ENCODE data around the gene APOO.

Gene APOO

GRCh38 chrX:23844502-23845138 is 63.1 kb downstream of the APOO start:
- no peak overlapping the region for H3K9ac ChIP-seq (ENCODE audit: low read length)
- WGBS (ENCODE audit: extremely low coverage, insufficient coverage, low lambda C conversion rate): no CpG with 5 or more reads among the region's 7 CpGs
- H3K56ac ChIP-seq (ENCODE audit: low read length): no peak overlapping the region

DNA sequence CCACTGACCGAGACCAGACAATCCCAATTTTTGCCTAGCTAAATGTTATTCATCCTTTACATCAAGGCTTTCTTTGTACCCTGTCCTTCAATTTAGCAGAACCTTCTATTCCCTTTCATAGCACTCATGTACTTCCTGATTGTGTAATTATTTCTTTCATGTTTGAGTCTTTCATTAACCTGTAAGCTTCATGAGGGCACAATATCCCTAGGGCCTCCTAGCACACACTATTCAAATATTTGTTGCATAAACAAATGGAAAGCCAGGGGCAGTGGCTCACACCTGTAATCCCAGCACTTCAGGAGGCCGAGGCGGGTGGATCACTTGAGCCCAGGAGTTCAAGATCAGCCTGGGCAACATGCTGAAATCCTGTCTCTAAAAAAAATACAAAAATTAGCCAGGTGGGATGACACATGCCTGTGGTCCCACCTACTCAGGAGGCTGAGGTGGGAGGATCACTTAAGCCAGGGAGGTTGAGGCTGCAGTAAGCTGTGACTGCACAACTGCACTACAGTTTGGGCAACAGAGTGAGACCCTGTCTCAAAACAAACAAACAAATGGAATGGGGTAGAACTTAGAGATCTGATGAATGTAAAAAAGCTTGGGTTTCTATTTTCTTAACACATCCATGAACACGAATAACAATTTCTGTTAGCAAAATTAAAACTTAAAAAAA is 65.8 kb downstream of the APOO start:
- no CpG with 5 or more reads among the region's 4 CpGs for whole genome bisulfite sequencing (ENCODE audit: extremely low coverage, insufficient coverage, low lambda C conversion rate)
- no peak for DNase-seq
- H3K27ac ChIP-seq (ENCODE audit: low read depth, low read length): no peak overlapping the region

More at GRCh38 chrX:23844502-23845138, 63.1 kb downstream of the APOO start:
- Histone ChIP-seq H3K27me3 (ENCODE audit: insufficient read depth, low read length, poor library complexity) (no peaks in the 10 kb centered on the region), H3K4me2 (ENCODE audit: low read length) (no peak overlapping the region), H2BK120ac (ENCODE audit: low read depth, low read length) (no peak overlapping the region), H4K8ac (ENCODE audit: low read depth, low read length) (no peak overlapping the region), H3K36me3 (ENCODE audit: control insufficient read depth, insufficient read depth, low read length) (no peaks in the 10 kb centered on the region), H3K18ac (ENCODE audit: low read length) (no peak overlapping the region), H3K23ac (ENCODE audit: low read length) (no peak overlapping the region), H3K4ac (ENCODE audit: low read depth, low read length) (no peak overlapping the region), H2BK15ac (replicated peaks; ENCODE audit: low read depth) (no peak overlapping the region), H3K79me1 (ENCODE audit: low read length) (no peaks in the 10 kb centered on the region), H4K5ac (ENCODE audit: low read length) (no peak overlapping the region), H3K4me1 (ENCODE audit: control insufficient read depth, low read depth, low read length) (no peaks in the 10 kb centered on the region), H2AK5ac (ENCODE audit: low read length) (no peak overlapping the region), H3K79me2 (ENCODE audit: control insufficient read depth, insufficient read depth, low read length) (no peaks in the 10 kb centered on the region), H2BK5ac (ENCODE audit: low read length) (no peak overlapping the region), H3K4me3 (ENCODE audit: low read length) (no peak overlapping the region), H3K27ac (ENCODE audit: low read depth, low read length) (no peak overlapping the region)
- DNase-seq: peak; percentile 23

DNA sequence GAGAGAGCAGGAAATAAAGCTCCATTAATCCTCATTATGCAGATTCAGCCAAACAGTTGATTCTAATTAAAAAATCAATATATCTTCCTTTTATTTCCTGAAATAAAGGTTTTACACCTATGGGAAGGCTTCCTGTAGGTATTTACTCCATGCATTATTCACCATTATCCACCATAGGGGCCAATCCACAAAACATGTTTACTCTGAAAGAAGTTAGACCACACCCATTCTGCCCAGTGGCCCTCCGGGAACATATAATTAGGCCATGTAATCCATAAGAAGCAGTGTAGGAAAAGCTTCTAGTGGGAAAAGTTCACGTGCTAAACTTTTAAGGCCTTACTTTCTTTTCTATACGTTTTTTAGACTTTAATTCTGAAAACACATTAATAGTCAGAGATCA is 67.1 kb downstream of the APOO start:
- H2AK5ac ChIP-seq (ENCODE audit: low read length): no peak overlapping the region
- H3K79me1 ChIP-seq (ENCODE audit: low read length): no peaks in the 10 kb centered on the region
- H3K27me3 ChIP-seq (ENCODE audit: insufficient read depth, low read length, poor library complexity): no peaks in the 10 kb centered on the region
- no CpG with 5 or more reads among the region's 3 CpGs for WGBS (ENCODE audit: extremely low coverage, insufficient coverage, low lambda C conversion rate)
- no peaks in the 10 kb centered on the region for H3K79me2 ChIP-seq (ENCODE audit: control insufficient read depth, insufficient read depth, low read length)
- H3K36me3 ChIP-seq (ENCODE audit: control insufficient read depth, insufficient read depth, low read length): no peaks in the 10 kb centered on the region
- no peak overlapping the region for H3K4me2 ChIP-seq (ENCODE audit: low read length)
- peak; percentile 21 for DNase-seq
- H3K4ac ChIP-seq (ENCODE audit: low read depth, low read length): no peak overlapping the region
- H3K56ac ChIP-seq (ENCODE audit: low read length): no peak overlapping the region
- no peak overlapping the region for H3K18ac ChIP-seq (ENCODE audit: low read length)
- H3K4me1 ChIP-seq (ENCODE audit: control insufficient read depth, low read depth, low read length): no peaks in the 10 kb centered on the region
- H4K8ac ChIP-seq (ENCODE audit: low read depth, low read length): no peak overlapping the region
- no peak overlapping the region for H3K9ac ChIP-seq (ENCODE audit: low read length)
- no peak overlapping the region for H2BK15ac ChIP-seq (replicated peaks; ENCODE audit: low read depth)
- no peak overlapping the region for H3K23ac ChIP-seq (ENCODE audit: low read length)
- H4K5ac ChIP-seq (ENCODE audit: low read length): no peak overlapping the region
- no peak overlapping the region for H3K27ac ChIP-seq (ENCODE audit: low read depth, low read length)
- H2BK5ac ChIP-seq (ENCODE audit: low read length): no peak overlapping the region
- H3K4me3 ChIP-seq (ENCODE audit: low read length): no peak overlapping the region
- no peak overlapping the region for H2BK120ac ChIP-seq (ENCODE audit: low read depth, low read length)

More for the DNA sequence above, 65.8 kb downstream of the APOO start:
- no peaks in the 10 kb centered on the region for H3K36me3 ChIP-seq (ENCODE audit: control insufficient read depth, insufficient read depth, low read length)
- no peak overlapping the region for H2AK5ac ChIP-seq (ENCODE audit: low read length)
- no peaks in the 10 kb centered on the region for H3K27me3 ChIP-seq (ENCODE audit: insufficient read depth, low read length, poor library complexity)
- H3K18ac ChIP-seq (ENCODE audit: low read length): no peak overlapping the region
- no peak overlapping the region for H3K4ac ChIP-seq (ENCODE audit: low read depth, low read length)
- H3K4me3 ChIP-seq (ENCODE audit: low read length): no peak overlapping the region
- no peak overlapping the region for H2BK120ac ChIP-seq (ENCODE audit: low read depth, low read length)
- H4K8ac ChIP-seq (ENCODE audit: low read depth, low read length): no peak overlapping the region
- H3K4me1 ChIP-seq (ENCODE audit: control insufficient read depth, low read depth, low read length): no peaks in the 10 kb centered on the region
- H3K23ac ChIP-seq (ENCODE audit: low read length): no peak overlapping the region
- H3K79me2 ChIP-seq (ENCODE audit: control insufficient read depth, insufficient read depth, low read length): no peaks in the 10 kb centered on the region
- no peak overlapping the region for H4K5ac ChIP-seq (ENCODE audit: low read length)
- H3K9ac ChIP-seq (ENCODE audit: low read length): no peak overlapping the region
- no peak overlapping the region for H2BK15ac ChIP-seq (replicated peaks; ENCODE audit: low read depth)
- H3K56ac ChIP-seq (ENCODE audit: low read length): no peak overlapping the region
- H3K79me1 ChIP-seq (ENCODE audit: low read length): no peaks in the 10 kb centered on the region
- no peak overlapping the region for H3K4me2 ChIP-seq (ENCODE audit: low read length)
- H2BK5ac ChIP-seq (ENCODE audit: low read length): no peak overlapping the region

GRCh38 chrX:23838953-23839352 is 68.8 kb downstream of the APOO start:
- H3K4ac ChIP-seq (ENCODE audit: low read depth, low read length): no peak overlapping the region
- DNase-seq: no peak
- WGBS (ENCODE audit: extremely low coverage, insufficient coverage, low lambda C conversion rate): no CpG with 5 or more reads among the region's 1 CpG

DNA sequence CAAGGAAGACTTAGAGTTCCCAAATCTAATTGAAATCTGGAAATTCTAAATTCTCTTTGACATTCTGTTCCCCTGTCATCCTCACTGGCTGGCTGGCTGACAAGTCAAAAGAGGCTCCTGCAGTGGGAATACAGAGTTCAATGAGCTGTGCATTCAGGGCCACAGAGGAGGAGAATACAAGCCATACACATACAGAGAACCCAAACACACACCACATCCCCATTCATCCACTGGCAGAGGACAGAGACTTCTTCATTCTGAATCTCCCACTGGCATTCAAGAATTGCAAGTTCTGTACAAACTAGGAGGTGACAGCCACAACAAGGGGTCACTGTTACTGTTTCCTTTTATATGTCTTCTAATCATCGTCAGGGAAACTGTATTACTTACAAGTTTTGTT is 75.0 kb downstream of the APOO start:
- no peak overlapping the region for H2BK15ac ChIP-seq (replicated peaks; ENCODE audit: low read depth)
- DNase-seq: no peak
- H3K23ac ChIP-seq (ENCODE audit: low read length): no peak overlapping the region
- H2BK120ac ChIP-seq (ENCODE audit: low read depth, low read length): no peak overlapping the region
- H3K27me3 ChIP-seq (ENCODE audit: insufficient read depth, low read length, poor library complexity): no peaks in the 10 kb centered on the region
- WGBS (ENCODE audit: extremely low coverage, insufficient coverage, low lambda C conversion rate): no CpG with 5 or more reads among the region's 1 CpG
- no peak overlapping the region for H3K27ac ChIP-seq (ENCODE audit: low read depth, low read length)
- no peak overlapping the region for H3K4me2 ChIP-seq (ENCODE audit: low read length)
- H3K36me3 ChIP-seq (ENCODE audit: control insufficient read depth, insufficient read depth, low read length): no peaks in the 10 kb centered on the region
- no peak overlapping the region for H4K8ac ChIP-seq (ENCODE audit: low read depth, low read length)
- no peak overlapping the region for H3K9ac ChIP-seq (ENCODE audit: low read length)
- no peak overlapping the region for H3K4me3 ChIP-seq (ENCODE audit: low read length)
- H3K56ac ChIP-seq (ENCODE audit: low read length): no peak overlapping the region
- H3K18ac ChIP-seq (ENCODE audit: low read length): no peak overlapping the region
- H3K79me2 ChIP-seq (ENCODE audit: control insufficient read depth, insufficient read depth, low read length): no peaks in the 10 kb centered on the region
- H3K4ac ChIP-seq (ENCODE audit: low read depth, low read length): no peak overlapping the region
- H3K79me1 ChIP-seq (ENCODE audit: low read length): no peaks in the 10 kb centered on the region
- no peak overlapping the region for H4K5ac ChIP-seq (ENCODE audit: low read length)
- H3K4me1 ChIP-seq (ENCODE audit: control insufficient read depth, low read depth, low read length): no peaks in the 10 kb centered on the region
- H2AK5ac ChIP-seq (ENCODE audit: low read length): no peak overlapping the region
- no peak overlapping the region for H2BK5ac ChIP-seq (ENCODE audit: low read length)

More at GRCh38 chrX:23838953-23839352, 68.8 kb downstream of the APOO start:
- H3K56ac ChIP-seq (ENCODE audit: low read length): no peak overlapping the region
- no peak overlapping the region for H3K4me3 ChIP-seq (ENCODE audit: low read length)
- H3K36me3 ChIP-seq (ENCODE audit: control insufficient read depth, insufficient read depth, low read length): no peaks in the 10 kb centered on the region
- no peak overlapping the region for H4K8ac ChIP-seq (ENCODE audit: low read depth, low read length)
- H2AK5ac ChIP-seq (ENCODE audit: low read length): no peak overlapping the region
- H3K18ac ChIP-seq (ENCODE audit: low read length): no peak overlapping the region
- no peaks in the 10 kb centered on the region for H3K4me1 ChIP-seq (ENCODE audit: control insufficient read depth, low read depth, low read length)
- H2BK15ac ChIP-seq (replicated peaks; ENCODE audit: low read depth): no peak overlapping the region
- no peak overlapping the region for H2BK120ac ChIP-seq (ENCODE audit: low read depth, low read length)
- H3K27me3 ChIP-seq (ENCODE audit: insufficient read depth, low read length, poor library complexity): no peaks in the 10 kb centered on the region
- H2BK5ac ChIP-seq (ENCODE audit: low read length): no peak overlapping the region
- H3K27ac ChIP-seq (ENCODE audit: low read depth, low read length): no peak overlapping the region
- H3K4me2 ChIP-seq (ENCODE audit: low read length): no peak overlapping the region
- no peak overlapping the region for H4K5ac ChIP-seq (ENCODE audit: low read length)
- H3K79me1 ChIP-seq (ENCODE audit: low read length): no peaks in the 10 kb centered on the region
- no peaks in the 10 kb centered on the region for H3K79me2 ChIP-seq (ENCODE audit: control insufficient read depth, insufficient read depth, low read length)
- H3K9ac ChIP-seq (ENCODE audit: low read length): no peak overlapping the region
- H3K23ac ChIP-seq (ENCODE audit: low read length): no peak overlapping the region
